ENCODE results near the gene RIC1.
A peak's percentile ranks its signal among the peaks of the same experiment; 100 is the strongest.
"Not testable (repeated sequence)": the region's sequence is repeated elsewhere in the genome, so short reads cannot be mapped to it uniquely, and the experiment has no call there.

Gene RIC1

DNA sequence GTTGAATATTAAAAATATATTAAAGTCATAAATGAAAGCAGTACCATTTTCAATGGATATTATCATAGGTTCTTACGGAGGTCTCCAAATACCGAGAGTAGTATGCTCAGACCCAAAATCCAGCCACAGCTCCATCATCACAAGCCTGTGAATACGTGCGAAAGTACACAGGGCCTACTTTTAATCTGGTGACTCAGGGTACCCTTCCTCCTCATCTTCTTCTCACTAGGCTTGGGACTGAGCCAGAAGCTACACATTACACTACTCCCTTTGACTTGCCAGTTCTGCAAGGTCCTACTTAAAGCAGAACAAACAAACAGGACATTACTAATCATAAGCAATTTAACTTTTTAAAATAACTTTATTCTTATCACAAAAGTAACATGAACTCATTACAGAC lies 7.6 kb upstream of the RIC1 start:
- DNase-seq (ENCODE audit: low spot score), result no peak

DNA sequence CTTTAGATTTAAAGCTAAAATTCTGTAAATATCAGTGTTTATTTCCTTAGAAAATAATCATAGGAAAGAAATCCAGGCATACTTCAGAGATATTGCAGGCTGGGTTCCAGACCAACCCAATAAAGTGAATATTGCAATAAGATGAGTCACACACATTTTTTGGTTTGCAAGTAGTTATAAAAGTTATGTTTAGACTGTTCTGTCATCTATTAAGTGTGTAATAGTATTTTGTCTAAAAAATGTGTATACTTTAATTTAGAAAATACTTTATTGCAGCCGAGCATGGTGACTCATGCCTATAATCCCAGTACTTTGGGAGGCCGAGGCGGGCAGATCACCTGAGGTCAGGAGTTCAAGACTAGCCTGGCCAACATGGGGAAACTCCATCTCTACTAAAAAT lies 6.9 kb upstream of the RIC1 start:
- no peak for DNase-seq (ENCODE audit: low spot score)

DNA sequence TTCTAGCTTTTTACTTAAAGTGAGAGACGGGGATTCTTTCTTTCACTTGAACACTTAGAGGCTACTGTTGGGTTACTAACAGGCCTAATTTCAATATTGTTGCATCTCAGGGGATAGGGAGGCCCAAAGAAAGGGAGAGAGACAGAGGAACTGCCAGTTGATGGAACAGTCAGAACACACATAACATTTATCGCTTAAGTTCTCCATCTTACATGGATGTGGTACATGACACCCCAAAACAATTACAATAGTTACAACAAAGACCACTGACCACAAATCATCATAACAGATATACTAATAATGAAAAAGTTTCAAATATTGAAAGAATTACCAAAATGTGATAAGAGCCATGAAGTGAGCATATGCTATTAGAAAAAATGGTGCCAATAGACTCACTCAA lies 4.3 kb upstream of the RIC1 start:
- no peak for DNase-seq (ENCODE audit: low spot score)

DNA sequence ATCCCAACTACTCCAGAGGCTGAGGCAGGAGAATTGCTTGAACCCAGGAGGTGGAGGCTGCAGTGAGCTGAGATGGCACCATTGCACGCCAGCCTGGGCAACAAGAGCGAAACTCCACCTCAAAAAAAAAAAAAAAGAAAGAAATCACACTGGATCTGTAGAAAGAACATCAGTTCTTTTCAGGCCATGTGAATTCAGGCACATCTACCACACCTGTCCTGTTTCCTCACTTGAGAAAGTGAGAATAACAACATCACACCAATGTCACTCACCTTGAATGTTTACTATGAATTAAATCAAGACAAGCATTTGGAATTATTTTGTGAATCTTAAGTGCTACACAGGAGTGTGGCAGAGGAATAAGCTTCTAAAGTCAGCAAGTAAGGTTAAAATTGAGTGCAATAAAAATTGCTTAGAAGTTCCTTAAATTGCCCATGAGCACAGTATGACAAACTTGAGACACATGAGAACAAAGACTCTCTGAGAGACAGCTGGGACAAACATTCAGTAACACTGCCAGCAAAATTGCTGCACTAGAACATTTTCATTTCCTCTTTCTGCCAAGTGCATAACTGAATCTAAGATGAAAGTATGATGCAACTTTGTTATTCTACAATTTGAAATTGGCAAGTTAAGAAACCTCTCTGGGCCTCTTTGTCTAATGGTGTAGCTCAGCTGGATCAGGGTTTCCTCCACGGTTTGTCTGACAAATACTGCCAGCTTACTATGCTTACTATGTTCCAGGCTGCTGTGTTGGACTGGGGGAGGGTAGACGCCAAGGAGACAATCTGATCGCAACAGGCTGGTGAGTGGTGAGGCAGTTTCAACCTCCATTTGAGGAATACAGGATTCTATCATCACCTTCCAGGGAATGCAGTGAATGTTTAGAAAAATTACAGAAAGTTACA lies 1.9 kb upstream of the RIC1 start:
- DNase-seq (ENCODE audit: low spot score), result no peak

DNA sequence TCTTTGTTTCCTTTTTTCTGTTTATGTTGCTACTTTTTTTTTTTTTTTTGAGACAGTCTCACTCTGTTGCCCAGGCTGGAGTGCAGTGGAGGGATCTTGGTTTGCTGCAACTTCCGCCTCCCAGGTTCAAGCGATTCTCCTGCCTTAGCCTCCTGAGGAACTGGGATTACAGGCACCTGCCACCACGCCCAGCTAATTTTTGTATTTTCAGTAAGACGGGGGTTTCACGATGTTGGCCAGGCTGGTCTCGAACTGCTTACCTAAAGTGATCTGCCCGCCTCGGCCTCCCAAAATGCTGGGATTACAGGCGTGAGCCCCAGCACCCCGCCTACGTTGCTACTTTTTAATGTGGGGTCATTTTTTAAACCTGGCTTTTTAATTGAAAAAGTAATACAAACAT lies 1.2 kb upstream of the RIC1 start:
- DNase-seq (ENCODE audit: low spot score), result not testable (repeated sequence)

DNA sequence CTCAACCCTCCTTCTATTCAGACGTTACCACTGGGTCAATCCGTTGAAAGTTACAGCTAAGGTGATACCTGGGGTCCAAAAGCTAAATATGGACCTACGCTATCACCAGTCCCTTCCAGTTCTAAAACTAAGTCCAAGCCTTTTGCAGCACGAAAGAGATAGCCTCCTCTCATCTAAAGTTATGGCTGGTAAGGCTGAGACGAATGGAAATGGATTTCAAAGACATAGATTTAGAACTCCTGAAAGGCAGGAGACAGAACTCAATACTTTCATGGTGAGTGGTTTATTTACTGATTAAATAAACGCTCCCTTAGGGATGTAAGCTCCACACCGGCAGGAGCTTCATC lies 751 bp upstream of the RIC1 start:
- DNase-seq (ENCODE audit: low spot score), result no peak

DNA sequence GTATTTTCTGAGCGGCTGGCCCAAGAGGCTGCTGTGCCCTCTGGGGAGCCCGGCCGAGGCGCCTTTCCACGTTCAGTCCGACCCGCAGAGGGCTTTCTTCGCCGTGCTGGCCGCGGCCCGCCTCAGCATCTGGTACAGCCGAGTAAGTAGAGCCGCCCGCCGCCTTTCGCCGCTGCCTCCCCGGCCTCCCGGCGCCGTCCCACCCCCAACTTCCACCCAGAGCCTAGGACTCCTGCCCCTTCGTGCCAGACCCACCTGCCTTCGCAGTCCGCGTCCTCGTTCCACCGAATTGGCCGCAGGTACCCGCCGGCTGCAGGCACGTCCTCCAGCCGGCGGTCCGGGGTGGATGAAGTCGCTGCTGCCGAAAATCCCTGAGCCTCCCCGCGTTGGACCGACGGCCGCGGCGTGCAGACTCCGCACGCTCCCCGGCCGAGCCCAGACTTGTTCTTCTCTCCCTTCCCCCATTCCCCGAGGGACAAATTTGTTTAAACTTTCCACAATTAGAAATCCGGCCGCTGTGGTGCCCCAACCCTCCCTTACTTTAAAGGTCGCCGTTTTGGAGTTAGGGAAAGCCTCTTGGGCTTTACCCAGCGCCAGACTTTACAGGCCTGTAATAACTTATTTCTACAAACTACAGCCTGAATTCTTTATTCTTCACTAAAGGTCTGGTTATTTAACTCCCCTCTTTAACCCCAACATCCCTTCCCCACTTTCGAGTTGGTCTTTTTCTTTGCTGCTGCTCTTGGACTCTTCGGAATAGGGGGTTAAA lies 589 bp downstream of the RIC1 start:
- peak; percentile 75 for DNase-seq (ENCODE audit: low spot score)

DNA sequence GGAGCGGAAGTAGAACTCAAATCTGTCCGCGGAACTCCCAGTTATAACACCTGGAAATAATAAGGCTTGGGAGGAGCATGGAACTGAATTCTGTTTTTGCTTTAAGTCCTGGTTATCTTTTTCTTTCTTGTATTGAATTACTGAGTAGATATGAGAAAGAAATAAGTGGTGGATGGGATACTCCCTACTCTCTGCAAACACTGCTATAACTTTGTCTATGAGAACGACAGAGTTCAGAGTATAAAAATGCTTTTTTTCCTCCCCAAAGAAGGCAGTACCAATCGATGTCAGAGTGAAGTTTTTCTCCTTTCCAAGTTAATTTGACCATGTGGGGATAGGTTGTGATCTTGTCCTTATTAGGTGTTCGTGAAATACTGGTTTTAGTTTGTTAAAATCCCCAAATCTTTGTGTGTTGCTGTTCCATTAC lies 1.2 kb downstream of the RIC1 start:
- no peak for DNase-seq (ENCODE audit: low spot score)

DNA sequence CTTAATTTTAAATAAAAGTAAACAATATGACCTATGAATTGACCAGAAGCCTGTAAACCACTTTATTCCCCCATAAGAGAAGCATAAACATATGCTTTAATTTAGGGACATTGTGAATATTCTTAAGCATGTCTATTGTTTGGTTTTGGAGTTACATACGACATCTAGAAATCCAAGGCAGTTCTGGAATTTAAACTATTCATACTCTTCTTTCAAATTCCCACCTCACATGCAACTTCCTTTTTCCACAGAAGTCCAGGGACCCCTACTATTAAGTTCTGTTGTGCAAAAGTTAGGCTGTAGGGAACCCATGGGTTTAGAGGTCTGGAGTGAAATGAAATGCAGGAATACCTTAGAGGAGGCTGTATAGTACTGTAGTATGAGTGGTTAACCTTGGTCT lies 2.1 kb downstream of the RIC1 start:
- no peak for DNase-seq (ENCODE audit: low spot score)

DNA sequence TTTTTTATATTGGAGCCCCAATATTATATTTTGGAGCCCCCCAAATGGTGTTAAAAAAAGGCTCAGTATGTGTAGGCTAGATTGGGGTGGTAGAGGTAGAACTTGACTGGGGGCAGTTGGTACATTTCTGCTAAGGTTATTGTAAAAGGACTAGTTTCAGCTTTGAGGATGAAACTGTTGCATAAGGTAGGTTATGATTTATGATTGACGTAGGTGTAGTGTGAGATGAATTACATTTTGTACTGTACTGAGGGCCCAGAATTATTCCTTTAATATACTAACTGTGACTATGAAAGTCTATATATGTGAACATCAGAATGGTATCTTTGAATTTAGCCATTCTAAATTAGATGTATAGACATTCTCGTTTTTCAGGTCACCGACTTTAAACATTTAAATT lies 3.6 kb downstream of the RIC1 start:
- DNase-seq (ENCODE audit: low spot score), result no peak

DNA sequence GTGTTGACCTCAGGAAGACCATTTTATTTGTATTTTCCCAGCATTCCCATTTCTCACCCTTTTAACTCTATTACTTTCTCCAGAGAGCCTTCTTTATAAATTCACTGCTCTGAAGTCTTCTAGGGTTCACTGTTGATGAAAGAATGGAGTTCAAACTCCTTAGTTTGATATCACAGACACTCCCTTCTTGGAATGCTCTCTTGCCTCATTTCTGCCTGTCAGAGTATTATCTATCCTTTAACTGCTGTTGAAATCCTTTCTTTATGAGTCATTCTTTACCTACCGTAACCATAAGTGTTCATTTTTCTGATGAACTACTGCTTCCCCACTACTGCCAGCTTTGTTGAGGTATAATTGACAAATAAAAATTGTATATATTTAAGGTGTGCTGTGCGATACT lies 4.3 kb downstream of the RIC1 start:
- no peak for DNase-seq (ENCODE audit: low spot score)

DNA sequence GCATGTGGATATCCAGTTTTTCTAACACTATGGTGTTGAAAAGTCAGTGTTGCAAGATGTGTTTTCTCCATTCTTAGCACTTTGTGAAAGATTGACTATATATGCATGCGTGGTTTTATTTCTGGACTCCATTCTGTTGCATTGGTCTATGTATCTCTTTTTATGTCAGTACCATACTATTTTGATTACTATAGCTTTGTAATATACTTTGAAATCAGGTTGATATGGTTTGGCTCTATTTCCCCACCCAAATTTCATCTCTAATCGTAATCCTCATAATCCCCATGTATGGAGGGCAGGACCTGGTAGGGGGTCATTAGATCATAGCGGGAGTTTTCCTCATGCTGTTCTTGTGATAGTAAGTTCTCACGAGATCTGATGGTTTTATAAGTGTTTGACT lies 6.5 kb downstream of the RIC1 start:
- no peak for DNase-seq (ENCODE audit: low spot score)

DNA sequence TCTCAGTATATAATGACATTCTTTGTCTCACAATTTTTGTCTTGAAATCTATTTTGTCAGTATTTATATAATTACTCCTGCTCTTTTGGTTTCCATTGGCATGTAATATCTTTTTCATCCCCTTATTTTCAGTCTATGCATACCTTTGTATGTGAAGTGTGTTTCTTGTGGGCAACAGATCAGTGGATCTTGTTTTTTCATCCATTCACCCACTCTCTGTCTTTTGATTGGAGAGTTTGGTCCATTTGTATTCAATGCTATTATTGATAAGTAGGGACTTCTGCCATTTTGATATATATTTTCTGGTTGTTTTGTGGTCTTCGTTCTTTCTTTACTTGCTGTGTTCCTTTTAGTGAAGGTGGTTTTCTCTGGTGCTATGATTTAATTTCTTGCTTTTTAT lies 10.9 kb downstream of the RIC1 start:
- no peak for DNase-seq (ENCODE audit: low spot score)

DNA sequence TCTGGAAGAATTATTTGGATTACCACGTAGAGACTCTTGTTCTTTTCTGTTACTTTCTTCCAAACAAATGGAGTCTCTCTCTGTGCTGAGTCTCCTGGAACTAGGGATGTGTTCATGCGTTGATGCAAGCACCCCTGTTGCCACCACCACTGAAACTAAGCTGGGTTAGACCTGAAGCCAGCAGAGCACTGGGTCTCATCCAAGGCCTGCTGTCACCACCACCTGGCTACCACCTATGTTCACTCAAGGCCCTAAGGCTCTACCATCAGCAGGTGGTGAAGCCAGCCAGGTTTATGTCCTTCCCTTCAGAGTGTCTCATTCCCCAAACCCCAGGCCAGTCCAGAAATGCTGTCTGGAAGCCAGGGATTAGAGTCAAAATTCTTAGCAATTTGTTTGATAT lies 13.3 kb downstream of the RIC1 start:
- no peak for DNase-seq (ENCODE audit: low spot score)

DNA sequence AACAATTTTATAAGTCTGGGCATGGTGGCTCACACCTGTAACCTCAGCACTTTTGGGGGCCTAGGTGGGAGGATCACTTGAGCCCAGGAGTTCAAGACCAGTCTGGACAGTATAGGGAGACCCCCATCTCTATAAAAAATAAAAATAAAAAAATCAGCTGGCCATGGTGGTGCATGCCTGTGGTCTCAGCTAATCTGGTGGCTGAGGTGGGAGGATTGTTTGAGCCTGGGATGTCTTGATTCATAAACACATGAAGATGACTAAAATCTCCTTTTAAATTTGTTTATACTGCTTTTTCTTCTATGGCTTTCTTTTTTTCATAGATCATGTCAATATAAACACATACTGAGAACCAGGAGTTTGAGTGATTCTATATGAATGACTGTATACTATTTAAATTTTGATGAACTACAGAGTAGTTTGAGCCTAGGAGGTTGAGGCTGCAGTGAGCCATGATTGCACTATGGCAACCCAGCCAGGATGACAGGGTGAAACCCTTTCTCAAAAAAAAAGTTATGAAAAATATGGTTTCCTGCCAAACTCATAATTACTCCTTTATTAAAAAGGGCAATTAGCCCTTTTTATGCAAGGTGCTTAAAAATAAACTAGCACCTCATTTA lies 14.2 kb downstream of the RIC1 start:
- no peak for DNase-seq (ENCODE audit: low spot score)

DNA sequence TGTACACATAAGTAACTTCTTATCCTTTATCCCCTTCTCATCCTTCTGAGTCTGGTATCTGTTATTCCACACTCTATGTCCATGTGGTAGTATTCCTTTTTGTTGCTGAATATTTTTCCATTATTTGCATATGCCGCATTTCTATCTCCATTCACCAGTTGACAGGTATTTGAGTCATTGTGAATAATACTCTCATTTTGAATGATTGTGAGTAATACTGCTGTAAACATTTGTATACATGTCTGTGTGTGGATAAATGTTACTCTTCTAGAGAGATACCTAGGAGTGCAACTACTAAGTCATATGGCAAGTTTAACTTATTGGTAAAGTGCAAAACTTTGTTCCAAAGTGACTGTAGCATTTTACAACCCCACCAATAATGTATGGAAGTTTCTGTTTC lies 15.6 kb downstream of the RIC1 start:
- DNase-seq (ENCODE audit: low spot score), result no peak

DNA sequence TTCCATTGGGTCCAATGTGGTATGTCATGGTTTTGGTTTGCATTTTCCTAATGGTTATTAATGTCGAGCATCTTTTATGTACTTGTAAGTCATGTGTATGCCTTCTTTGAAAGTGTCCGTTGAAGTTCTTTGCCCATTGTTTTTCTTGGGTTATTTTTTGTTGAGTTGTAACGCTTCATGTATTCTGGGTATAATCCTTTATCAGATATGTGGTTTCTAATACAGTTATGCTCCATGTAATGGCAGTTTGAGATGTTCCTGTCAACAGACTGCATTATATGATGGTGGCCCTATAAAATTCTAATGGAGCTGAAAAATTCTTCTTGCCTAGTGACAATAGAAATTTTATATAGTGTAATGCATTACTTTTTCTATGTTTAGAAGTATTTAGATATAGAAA lies 17.2 kb downstream of the RIC1 start:
- DNase-seq (ENCODE audit: low spot score), result no peak

DNA sequence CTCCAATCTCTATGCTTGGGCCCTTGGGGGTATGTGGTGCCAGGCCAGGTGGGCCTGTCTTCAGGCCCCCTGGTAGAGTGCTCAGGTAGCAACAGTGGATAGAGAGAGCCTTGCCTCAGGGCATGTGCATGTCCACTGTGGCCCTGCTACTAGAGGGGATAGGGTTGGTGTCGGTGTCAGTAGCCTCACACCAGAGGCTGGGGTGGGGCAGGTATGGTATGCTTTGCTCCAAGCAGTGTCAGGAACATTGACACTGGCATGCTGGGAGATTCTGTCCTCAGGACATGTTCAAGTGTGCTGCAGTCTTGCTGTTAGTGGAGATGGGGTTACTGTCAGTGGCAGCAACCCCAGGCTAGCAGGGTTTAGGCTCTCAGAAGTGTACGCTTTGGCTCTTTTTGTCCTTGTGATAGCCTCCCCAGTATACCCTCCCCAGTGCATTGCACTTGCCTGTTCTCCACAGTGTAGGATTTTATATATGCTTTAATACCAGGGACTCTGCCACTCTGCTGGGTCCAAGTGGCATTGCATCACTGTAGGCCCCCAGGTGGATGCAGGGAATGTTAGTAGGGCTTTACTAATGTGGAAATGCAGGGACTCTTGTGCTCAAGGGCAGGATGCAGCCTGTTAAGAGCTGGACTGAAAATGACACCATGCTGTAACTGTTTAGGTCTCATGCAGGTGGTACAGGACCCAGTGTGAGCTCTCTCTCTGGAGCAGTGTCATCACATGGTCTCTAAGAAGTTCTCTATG lies 21.6 kb downstream of the RIC1 start:
- no peak for DNase-seq (ENCODE audit: low spot score)

DNA sequence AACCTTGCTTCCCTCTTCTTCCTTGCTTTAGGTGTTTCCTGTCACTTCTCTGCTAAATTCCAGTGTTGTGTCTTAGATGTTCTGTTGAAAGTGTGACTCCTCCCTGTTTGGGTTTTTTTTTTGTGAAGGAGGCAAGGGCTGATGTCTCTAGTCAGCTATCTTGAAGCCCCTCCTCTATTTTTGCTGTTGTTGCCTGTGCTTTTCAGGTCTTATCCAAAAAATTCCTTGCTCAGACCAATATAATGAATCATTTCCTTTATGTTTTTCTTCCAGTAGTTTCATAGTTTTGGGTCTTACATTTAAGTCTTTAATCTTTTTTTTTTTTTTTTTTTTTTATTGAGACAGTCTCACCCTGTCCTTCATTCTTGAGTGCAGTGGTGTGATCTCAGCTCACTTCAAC lies 22.3 kb downstream of the RIC1 start:
- DNase-seq (ENCODE audit: low spot score), result no peak

DNA sequence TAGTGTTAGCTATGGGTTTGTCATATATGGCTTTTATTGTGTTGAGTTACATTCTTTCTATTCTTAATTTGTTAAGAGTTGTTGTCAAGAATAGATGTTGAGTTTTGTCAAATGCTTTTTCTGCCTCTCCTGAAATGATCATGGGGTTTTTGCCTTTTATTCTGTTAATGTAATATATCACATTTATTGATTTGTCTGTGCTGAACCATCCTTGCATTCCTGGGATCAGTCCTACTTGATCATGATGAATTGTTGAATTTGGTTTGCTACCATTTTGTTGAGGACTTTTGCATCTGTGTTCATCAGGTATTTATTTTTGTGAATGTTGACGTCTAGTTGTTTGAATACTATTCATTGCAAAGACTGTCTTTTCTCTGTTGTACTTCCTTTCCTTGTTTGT lies 23.9 kb downstream of the RIC1 start:
- no peak for DNase-seq (ENCODE audit: low spot score)

DNA sequence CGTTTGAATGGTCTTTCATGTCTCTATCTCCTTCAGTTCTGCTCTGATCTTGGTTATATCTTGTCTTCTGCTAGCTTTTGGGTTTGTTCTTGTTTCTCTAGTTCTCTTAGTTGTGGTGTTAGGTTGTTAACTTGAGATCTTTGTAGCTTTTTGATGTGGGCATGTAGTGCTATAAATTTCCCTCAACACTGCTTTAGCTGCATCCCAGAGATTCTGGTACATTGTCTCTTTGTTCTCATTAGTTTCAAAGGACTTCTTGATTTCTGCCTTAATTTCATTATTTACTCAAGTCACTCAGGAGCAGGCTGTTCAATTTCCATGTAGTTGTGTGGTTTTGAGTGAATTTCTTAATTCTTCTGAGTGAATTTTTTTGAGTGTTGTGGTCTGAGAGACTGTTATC lies 33.9 kb downstream of the RIC1 start:
- not testable (repeated sequence) for DNase-seq (ENCODE audit: low spot score)

DNA sequence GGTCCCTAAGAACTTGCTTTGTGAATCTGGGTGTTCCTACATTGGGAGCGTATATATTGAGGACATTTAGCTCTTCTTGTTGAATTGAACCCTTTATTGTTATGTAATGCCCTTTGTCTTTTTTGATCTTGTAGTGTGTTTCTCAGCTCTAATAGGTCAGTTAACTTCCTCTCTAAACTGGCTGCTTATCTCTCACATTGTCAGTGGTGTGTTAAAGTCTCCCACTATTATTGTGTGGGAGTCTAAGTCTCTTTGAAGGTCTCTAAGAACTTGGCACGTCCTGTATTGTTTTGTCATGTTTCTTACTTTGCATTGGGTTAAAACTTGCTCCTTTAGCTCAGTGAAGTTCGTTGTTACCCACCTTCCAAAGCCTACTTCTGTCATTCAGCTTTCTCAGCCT lies 36.2 kb downstream of the RIC1 start:
- no peak for DNase-seq (ENCODE audit: low spot score)

Data from ecto neural progenitor cell (in vitro differentiated cells).